ENCODE measurements around the gene RAB3D. TPM values are rescaled to one million over a fixed set of nuclear protein-coding genes. Genes with fewer than 3 reads are reported as not detected.
"Not testable (repeated sequence)": the region's sequence is repeated elsewhere in the genome, so short reads cannot be mapped to it uniquely, and the experiment has no call there.

RAB3D gene
- total RNA-seq, result 9.9 TPM

DNA sequence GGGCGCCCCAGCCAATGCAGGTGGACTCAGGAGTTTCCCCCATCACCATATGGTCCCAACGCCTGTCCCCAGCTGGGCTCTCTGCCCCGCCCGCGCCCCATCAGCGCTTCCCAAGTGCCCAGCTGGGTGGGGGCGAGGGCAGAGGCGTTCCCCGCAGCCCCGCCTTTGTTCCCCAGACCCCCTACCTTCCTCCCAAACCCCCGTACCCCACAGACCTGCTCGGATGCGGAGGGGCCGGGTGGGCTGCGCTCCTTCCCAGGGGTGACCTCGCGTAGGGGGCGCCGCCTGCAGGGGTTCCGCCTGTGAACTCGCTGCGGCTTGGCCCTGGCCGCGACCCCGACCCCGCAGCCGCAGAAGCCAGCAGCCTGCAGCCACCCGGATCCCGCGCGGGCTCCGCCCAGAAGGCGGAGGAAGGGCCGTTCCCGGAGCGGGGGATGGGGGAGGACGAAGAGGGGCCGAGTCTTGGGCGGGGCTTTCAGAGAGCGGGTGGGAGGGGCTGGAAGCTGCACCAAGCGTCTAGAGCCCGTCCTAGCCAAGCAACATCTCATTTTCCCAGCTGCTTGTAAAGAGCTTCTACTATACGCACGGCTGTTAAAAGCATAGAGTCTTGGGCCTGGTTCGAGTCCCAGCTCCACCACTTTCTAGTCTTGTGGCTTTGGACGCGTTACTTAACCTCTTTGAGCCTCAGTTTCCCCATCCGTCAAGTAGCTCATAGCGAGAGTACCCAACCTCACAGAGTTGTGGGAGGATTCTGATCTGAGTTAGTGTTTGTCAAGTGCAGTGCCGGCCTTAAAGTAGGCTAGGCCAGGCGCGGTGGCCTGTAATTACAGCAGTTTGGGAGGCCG is at the start of gene RAB3D:
Gene RAB3D (minus strand): TSS at position 404 of the 845 bp plus-strand sequence. CDS start 2,258 bp downstream, outside the sequence.
- no peaks in the 10 kb centered on the region for H3K9me3 ChIP-seq (ENCODE audit: control insufficient read depth in 3 of 3, low read length in 3 of 3)
- peak within 1 kb of the TSS; percentile 59 to 69 (median 65) for H3K9ac ChIP-seq (ENCODE audit: low read depth in 1 of 3, low read length in 3 of 3)
- H3K36me3 ChIP-seq (ENCODE audit: control insufficient read depth in 3 of 3, insufficient read depth in 3 of 3, low read length in 3 of 3), result peaks cover 21 to 35% (median 24%) of the 10 kb centered on the region in 3 donors
- peak within 1 kb of the TSS; percentile 61 to 68 (median 63) for H3K4me3 ChIP-seq (ENCODE audit: low read length in 3 of 3)
- H3K27me3 ChIP-seq (ENCODE audit: control insufficient read depth in 3 of 3, insufficient read depth in 3 of 3, low read length in 3 of 3), result no peaks in the 10 kb centered on the region
- peaks cover 8 to 13% (median 8%) of the 10 kb centered on the region in 3 donors for H3K4me1 ChIP-seq (ENCODE audit: control insufficient read depth in 3 of 3, insufficient read depth in 3 of 3, low read length in 3 of 3)
- H3K27ac ChIP-seq (ENCODE audit: low read depth, low read length), result peak within 1 kb of the TSS; percentile 30

- H3K27ac ChIP-seq (ENCODE audit: low read depth, low read length), result no peak overlapping the region
- H3K9ac ChIP-seq (ENCODE audit: low read depth in 1 of 3, low read length in 3 of 3), result no peak overlapping the region
- peaks cover 10 to 20% (median 15%) of the 10 kb centered on the region in 3 donors for H3K27me3 ChIP-seq (ENCODE audit: control insufficient read depth in 3 of 3, insufficient read depth in 3 of 3, low read length in 3 of 3)
- H3K36me3 ChIP-seq (ENCODE audit: control insufficient read depth in 3 of 3, insufficient read depth in 3 of 3, low read length in 3 of 3), result no peaks in the 10 kb centered on the region
- H3K4me1 ChIP-seq (ENCODE audit: control insufficient read depth in 3 of 3, insufficient read depth in 3 of 3, low read length in 3 of 3), result peaks cover 0 to 4% (median 2%) of the 10 kb centered on the region in 3 donors
- no peak overlapping the region for H3K4me3 ChIP-seq (ENCODE audit: low read length in 3 of 3)
- H3K9me3 ChIP-seq (ENCODE audit: control insufficient read depth in 3 of 3, low read length in 3 of 3), result peaks cover 0 to 2% (median 0%) of the 10 kb centered on the region in 3 donors
Measured at GRCh38 chr19:11387162-11388034, 47.9 kb upstream of the RAB3D start.

DNA sequence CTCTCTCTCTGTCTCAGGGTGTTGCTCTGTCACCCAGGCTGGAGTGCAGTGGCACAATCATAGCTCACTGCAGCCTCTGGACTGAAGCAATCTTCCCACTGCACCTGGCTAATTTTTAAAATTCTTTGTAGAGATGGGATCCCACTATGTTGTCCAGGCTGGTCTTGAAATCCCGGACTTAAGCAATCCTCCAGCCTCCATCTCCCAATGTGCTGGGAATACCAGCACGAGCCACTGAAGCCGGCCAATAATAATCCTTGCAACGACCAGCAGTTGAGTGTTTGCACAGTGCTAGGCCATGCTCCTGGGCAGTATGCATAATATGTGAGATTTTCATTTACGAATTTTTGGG is 45.3 kb upstream of the RAB3D start:
- no peak overlapping the region for H3K27ac ChIP-seq (ENCODE audit: low read depth, low read length)
- H3K27me3 ChIP-seq (ENCODE audit: control insufficient read depth in 3 of 3, insufficient read depth in 3 of 3, low read length in 3 of 3), result peaks cover 18 to 30% (median 23%) of the 10 kb centered on the region in 3 donors
- no peaks in the 10 kb centered on the region for H3K36me3 ChIP-seq (ENCODE audit: control insufficient read depth in 3 of 3, insufficient read depth in 3 of 3, low read length in 3 of 3)
- no peaks in the 10 kb centered on the region for H3K9me3 ChIP-seq (ENCODE audit: control insufficient read depth in 3 of 3, low read length in 3 of 3)
- peaks cover 18 to 22% (median 21%) of the 10 kb centered on the region in 3 donors for H3K4me1 ChIP-seq (ENCODE audit: control insufficient read depth in 3 of 3, insufficient read depth in 3 of 3, low read length in 3 of 3)
- H3K9ac ChIP-seq (ENCODE audit: low read depth in 1 of 3, low read length in 3 of 3), result no peak overlapping the region
- no peak overlapping the region for H3K4me3 ChIP-seq (ENCODE audit: low read length in 3 of 3)

DNA sequence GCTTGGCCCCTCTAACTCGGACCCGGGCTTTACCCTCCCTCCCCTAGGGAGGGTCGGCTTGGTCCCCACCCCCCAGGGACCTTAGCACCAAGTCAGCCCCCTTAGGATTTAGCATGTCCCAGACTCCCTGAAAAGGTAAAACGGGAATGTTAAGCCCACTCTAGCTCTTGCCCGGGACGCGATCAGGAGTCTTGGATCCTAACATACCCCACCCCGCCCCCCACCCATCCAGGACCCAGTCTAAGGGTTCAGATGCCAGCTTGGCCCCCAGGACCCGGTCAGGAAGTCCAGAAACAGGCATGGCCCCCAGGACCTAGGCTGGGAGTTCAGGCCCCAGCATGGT is 44.2 kb upstream of the RAB3D start:
- Histone ChIP-seq H3K27ac (ENCODE audit: low read depth, low read length) (no peak overlapping the region), H3K9ac (ENCODE audit: low read depth in 1 of 3, low read length in 3 of 3) (no peak overlapping the region), H3K4me3 (ENCODE audit: low read length in 3 of 3) (no peak overlapping the region)

DNA sequence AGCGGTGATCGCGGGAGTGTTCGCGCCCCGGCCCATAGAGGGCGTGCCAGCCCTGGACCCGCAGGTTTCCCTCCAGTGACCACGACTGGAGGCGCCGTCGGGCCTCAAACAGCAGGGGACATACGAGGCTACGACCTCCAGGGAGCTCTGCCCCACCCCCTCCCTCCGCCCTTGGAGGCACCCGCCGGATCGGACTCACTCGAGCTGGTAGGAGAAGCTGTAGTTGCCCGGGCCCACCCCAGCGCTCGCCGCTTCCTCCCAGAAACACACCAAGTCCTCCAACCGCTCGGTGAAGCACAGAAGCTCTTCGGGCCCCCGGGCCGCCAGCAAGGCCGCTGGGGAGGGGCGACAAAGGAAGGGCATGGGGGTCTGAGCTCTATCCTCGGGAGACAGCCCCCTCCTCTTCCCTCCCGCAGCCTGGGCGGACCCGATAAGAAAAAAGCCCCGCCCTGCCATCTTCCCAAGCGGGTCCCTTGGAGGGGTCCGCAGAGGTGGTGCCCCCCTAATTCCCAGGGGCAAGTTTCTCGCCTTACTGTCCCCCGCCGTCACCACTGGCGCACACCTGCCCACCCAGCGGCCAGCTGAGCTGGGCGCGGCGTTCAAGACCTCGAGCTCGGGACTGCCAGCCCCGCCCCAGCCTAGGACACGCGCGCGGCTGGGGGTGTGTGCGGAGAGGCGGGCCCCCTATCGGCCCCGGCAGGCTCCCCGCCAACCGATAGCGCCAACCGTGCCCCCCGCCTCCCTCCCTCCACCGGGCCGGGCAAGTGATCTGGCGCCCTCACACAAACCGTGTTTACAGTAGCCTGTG is 43.6 kb upstream of the RAB3D start:
- peaks cover 18 to 30% (median 23%) of the 10 kb centered on the region in 3 donors for H3K27me3 ChIP-seq (ENCODE audit: control insufficient read depth in 3 of 3, insufficient read depth in 3 of 3, low read length in 3 of 3)
- peak overlapping the region in 1 of 3 donors; percentile 43 for H3K4me3 ChIP-seq (ENCODE audit: low read length in 3 of 3)
- H3K27ac ChIP-seq (ENCODE audit: low read depth, low read length), result no peak overlapping the region
- no peak overlapping the region for H3K9ac ChIP-seq (ENCODE audit: low read depth in 1 of 3, low read length in 3 of 3)
- H3K36me3 ChIP-seq (ENCODE audit: control insufficient read depth in 3 of 3, insufficient read depth in 3 of 3, low read length in 3 of 3), result peaks cover under 1 to 5% (median 4%) of the 10 kb centered on the region in 3 donors
- H3K9me3 ChIP-seq (ENCODE audit: control insufficient read depth in 3 of 3, low read length in 3 of 3), result no peaks in the 10 kb centered on the region
- peaks cover 18 to 28% (median 22%) of the 10 kb centered on the region in 3 donors for H3K4me1 ChIP-seq (ENCODE audit: control insufficient read depth in 3 of 3, insufficient read depth in 3 of 3, low read length in 3 of 3)

More for the DNA sequence above, 44.2 kb upstream of the RAB3D start:
- H3K27me3 ChIP-seq (ENCODE audit: control insufficient read depth in 3 of 3, insufficient read depth in 3 of 3, low read length in 3 of 3), result peaks cover 18 to 30% (median 23%) of the 10 kb centered on the region in 3 donors
- no peaks in the 10 kb centered on the region for H3K36me3 ChIP-seq (ENCODE audit: control insufficient read depth in 3 of 3, insufficient read depth in 3 of 3, low read length in 3 of 3)
- H3K4me1 ChIP-seq (ENCODE audit: control insufficient read depth in 3 of 3, insufficient read depth in 3 of 3, low read length in 3 of 3), result peaks cover 18 to 22% (median 22%) of the 10 kb centered on the region in 3 donors
- H3K9me3 ChIP-seq (ENCODE audit: control insufficient read depth in 3 of 3, low read length in 3 of 3), result no peaks in the 10 kb centered on the region

GRCh38 chr19:11380653-11381537 is 41.4 kb upstream of the RAB3D start:
- Histone ChIP-seq H3K4me1 (ENCODE audit: control insufficient read depth in 3 of 3, insufficient read depth in 3 of 3, low read length in 3 of 3) (peaks cover 27 to 40% (median 30%) of the 10 kb centered on the region in 3 donors), H3K9ac (ENCODE audit: low read depth in 1 of 3, low read length in 3 of 3) (peak overlapping the region; percentile 80 to 92 (median 83)), H3K27me3 (ENCODE audit: control insufficient read depth in 3 of 3, insufficient read depth in 3 of 3, low read length in 3 of 3) (peaks cover 18 to 30% (median 23%) of the 10 kb centered on the region in 3 donors), H3K4me3 (ENCODE audit: low read length in 3 of 3) (peak overlapping the region; percentile 82 to 89 (median 88)), H3K27ac (ENCODE audit: low read depth, low read length) (peak overlapping the region; percentile 79), H3K36me3 (ENCODE audit: control insufficient read depth in 3 of 3, insufficient read depth in 3 of 3, low read length in 3 of 3) (peaks cover 3 to 6% (median 4%) of the 10 kb centered on the region in 3 donors), H3K9me3 (ENCODE audit: control insufficient read depth in 3 of 3, low read length in 3 of 3) (no peaks in the 10 kb centered on the region)

- no peak overlapping the region for H3K27ac ChIP-seq (ENCODE audit: low read depth, low read length)
- H3K27me3 ChIP-seq (ENCODE audit: control insufficient read depth in 3 of 3, insufficient read depth in 3 of 3, low read length in 3 of 3), result peaks cover 18 to 30% (median 23%) of the 10 kb centered on the region in 3 donors
- peak overlapping the region in 2 of 3 donors; percentile 82 to 89 for H3K4me3 ChIP-seq (ENCODE audit: low read length in 3 of 3)
- peaks cover 3 to 6% (median 4%) of the 10 kb centered on the region in 3 donors for H3K36me3 ChIP-seq (ENCODE audit: control insufficient read depth in 3 of 3, insufficient read depth in 3 of 3, low read length in 3 of 3)
- H3K9me3 ChIP-seq (ENCODE audit: control insufficient read depth in 3 of 3, low read length in 3 of 3), result no peaks in the 10 kb centered on the region
- peaks cover 36 to 48% (median 37%) of the 10 kb centered on the region in 3 donors for H3K4me1 ChIP-seq (ENCODE audit: control insufficient read depth in 3 of 3, insufficient read depth in 3 of 3, low read length in 3 of 3)
- H3K9ac ChIP-seq (ENCODE audit: low read depth in 1 of 3, low read length in 3 of 3), result no peak overlapping the region
Measured at GRCh38 chr19:11379857-11380350, 40.4 kb upstream of the RAB3D start.

DNA sequence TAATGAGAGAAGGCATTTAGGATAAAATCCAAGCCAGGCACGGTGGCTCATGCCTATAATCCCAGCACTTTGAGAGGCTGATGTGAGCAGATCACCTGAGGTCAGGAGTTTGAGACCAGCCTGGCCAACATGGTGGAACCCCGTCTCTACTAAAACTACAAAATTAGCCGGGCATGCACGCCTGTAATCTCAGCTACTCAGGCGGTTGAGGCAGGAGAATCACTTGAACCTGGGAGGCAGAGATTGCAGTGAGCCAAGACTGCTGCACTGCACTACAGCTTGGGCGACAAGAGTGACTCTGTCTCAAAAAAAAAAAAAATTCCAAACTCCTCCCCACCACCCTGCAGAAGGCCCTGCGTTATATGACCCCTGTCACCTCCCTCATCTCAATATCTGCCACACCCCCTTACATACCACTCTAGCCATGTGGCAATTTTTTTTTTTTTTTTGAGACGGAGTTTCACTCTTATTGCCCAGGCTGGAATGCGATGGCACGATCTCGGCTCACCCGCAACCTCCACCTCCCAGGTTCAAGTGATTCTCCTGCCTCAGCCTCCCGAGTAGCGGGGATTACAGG is 39.9 kb upstream of the RAB3D start:
- H3K36me3 ChIP-seq (ENCODE audit: control insufficient read depth in 3 of 3, insufficient read depth in 3 of 3, low read length in 3 of 3); H3K9me3 ChIP-seq (ENCODE audit: control insufficient read depth in 3 of 3, low read length in 3 of 3): not testable (repeated sequence)
- peaks cover 36 to 48% (median 37%) of the 10 kb centered on the region in 3 donors for H3K4me1 ChIP-seq (ENCODE audit: control insufficient read depth in 3 of 3, insufficient read depth in 3 of 3, low read length in 3 of 3)

More for the DNA sequence above, 39.9 kb upstream of the RAB3D start:
- not testable (repeated sequence) for H3K4me3 ChIP-seq (ENCODE audit: low read length in 3 of 3); H3K9ac ChIP-seq (ENCODE audit: low read depth in 1 of 3, low read length in 3 of 3); H3K27ac ChIP-seq (ENCODE audit: low read depth, low read length)
- peaks cover 18 to 30% (median 23%) of the 10 kb centered on the region in 3 donors for H3K27me3 ChIP-seq (ENCODE audit: control insufficient read depth in 3 of 3, insufficient read depth in 3 of 3, low read length in 3 of 3)

Measured in skeletal muscle tissue (tissue), 4 donors.